ENCODE results near the gene ATP8A2.

DNA sequence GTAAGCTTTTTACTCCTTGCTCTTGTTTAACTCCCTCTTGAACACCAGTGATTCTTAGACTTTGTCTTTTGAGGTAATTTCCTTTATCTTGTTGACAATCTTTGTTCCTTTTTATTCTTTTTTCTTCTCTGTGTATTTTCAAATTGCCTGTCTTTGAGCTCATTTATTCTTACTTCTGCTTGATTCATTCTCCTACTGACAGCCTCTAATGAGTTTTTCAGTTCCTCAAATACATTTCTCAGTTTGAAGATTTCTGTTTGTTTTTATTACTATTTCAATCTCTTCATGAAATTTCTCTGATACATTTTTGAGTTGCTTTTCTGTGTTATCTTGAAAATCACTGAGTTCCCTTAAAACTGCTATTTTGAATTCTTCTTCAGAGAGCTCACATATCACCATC lies 154.1 kb downstream of the ATP8A2 start:
- TF ChIP-seq, protein P1, sequence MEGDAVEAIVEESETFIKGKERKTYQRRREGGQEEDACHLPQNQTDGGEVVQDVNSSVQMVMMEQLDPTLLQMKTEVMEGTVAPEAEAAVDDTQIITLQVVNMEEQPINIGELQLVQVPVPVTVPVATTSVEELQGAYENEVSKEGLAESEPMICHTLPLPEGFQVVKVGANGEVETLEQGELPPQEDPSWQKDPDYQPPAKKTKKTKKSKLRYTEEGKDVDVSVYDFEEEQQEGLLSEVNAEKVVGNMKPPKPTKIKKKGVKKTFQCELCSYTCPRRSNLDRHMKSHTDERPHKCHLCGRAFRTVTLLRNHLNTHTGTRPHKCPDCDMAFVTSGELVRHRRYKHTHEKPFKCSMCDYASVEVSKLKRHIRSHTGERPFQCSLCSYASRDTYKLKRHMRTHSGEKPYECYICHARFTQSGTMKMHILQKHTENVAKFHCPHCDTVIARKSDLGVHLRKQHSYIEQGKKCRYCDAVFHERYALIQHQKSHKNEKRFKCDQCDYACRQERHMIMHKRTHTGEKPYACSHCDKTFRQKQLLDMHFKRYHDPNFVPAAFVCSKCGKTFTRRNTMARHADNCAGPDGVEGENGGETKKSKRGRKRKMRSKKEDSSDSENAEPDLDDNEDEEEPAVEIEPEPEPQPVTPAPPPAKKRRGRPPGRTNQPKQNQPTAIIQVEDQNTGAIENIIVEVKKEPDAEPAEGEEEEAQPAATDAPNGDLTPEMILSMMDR (conservative IDR thresholded peaks at IDR 0.05) = no peak
- no peak for TF ChIP-seq ZFX (IDR thresholded peaks at IDR 0.05)
